Caco-2 (cell line): Measurements from ENCODE around the gene CFAP77. TPM values are rescaled to one million over a fixed set of nuclear protein-coding genes. Genes with fewer than 3 reads are reported as not detected.

Source experiments
- BruUV-seq: library from RNA; stranded (reverse); fragments of 400-500 nt; replicated peaks from 2 replicates; lab custom pipeline; 2021; lab: Mats Ljungman, UMichigan
- CTCF ChIA-PET: fragments of 300-600 bp; sonication (Branson Sonifier 250); formaldehyde crosslinking; loops from one replicate; lab custom pipeline; 2022; ENCODE audit warnings: antibody characterized with exemption; lab: Charles Lee
- POLR2A ChIA-PET: fragments of 300-600 bp; sonication (Branson Sonifier 250); formaldehyde crosslinking; loops from one replicate; lab custom pipeline; 2022; ENCODE audit warnings: antibody characterized with exemption; lab: Charles Lee
- DNase-seq, 2 experiments: peaks; one replicate each; pipeline versions ENCODE4 v3.0.0 to v3.0.0-alpha.2; 2020 to 2022
- H3K27me3 ChIP-seq: replicated peaks from 2 replicates; pipeline ENCODE4 v1.6.0; 2011; ENCODE audit warnings: low read length; ENCODE audit not compliant: control insufficient read depth, insufficient read depth
- H3K36me3 ChIP-seq: 2 replicates; pipeline ENCODE4 v1.5.1; 2011; ENCODE audit warnings: low read length; ENCODE audit not compliant: control insufficient read depth, insufficient read depth
- H3K4me1 ChIP-seq: fragments of 250-450 bp; sonication (Bioruptor Pico); 2 replicates; pipeline ENCODE4 v1.5.1; 2020; ENCODE audit warnings: mild to moderate bottlenecking
- H3K4me3 ChIP-seq: 2 replicates; pipeline ENCODE4 v1.5.1; 2011; ENCODE audit warnings: low read depth, mild to moderate bottlenecking, control low read depth, low read length
- H3K9me3 ChIP-seq: fragments of 250-450 bp; sonication (Bioruptor Pico); 2 replicates; pipeline ENCODE4 v1.5.1; 2020; ENCODE audit warnings: mild to moderate bottlenecking, moderate library complexity
- H3K27ac Mint-ChIP-seq: one replicate; pipeline ENCODE4 v1.8.0; 2022; ENCODE audit warnings: mixed read lengths; ENCODE audit not compliant: unreplicated experiment
- H3K27me3 Mint-ChIP-seq: one replicate; pipeline ENCODE4 v1.8.0; 2022; ENCODE audit warnings: mixed read lengths; ENCODE audit not compliant: insufficient read depth, unreplicated experiment
- H3K36me3 Mint-ChIP-seq: one replicate; pipeline ENCODE4 v1.8.0; 2022; ENCODE audit warnings: mild to moderate bottlenecking, mixed read lengths; ENCODE audit not compliant: insufficient read depth, unreplicated experiment
- H3K4me1 Mint-ChIP-seq: one replicate; pipeline ENCODE4 v1.8.0; 2022; ENCODE audit warnings: low read depth, mixed read lengths; ENCODE audit not compliant: unreplicated experiment
- H3K4me3 Mint-ChIP-seq: one replicate; pipeline ENCODE4 v1.8.0; 2022; ENCODE audit warnings: mild to moderate bottlenecking, moderate library complexity, mixed read lengths; ENCODE audit not compliant: unreplicated experiment
- H3K9me3 Mint-ChIP-seq: one replicate; pipeline ENCODE4 v1.8.0; 2022; ENCODE audit warnings: mixed read lengths; ENCODE audit not compliant: unreplicated experiment
- intact Hi-C: fragments of 100-400 bp; cut with micrococcal nuclease; formaldehyde crosslinking; loops from one replicate; pipeline ENCODE4 v1.10.0; 2022; ENCODE audit not compliant: unreplicated experiment
- total RNA-seq: library from RNA; stranded (reverse); gene quantifications from 2 replicates; pipeline ENCODE4 v1.2.3, GENCODE V29; 2022
- TF ChIP-seq, protein P1 (sequence below), 2 experiments: fragments of 200-600 bp in 1 of 2; IDR thresholded peaks; 1 replicate in 1 of 2; 2 replicates in 1 of 2; pipeline versions ENCODE4 v1.5.1 to v1.8.0; 2011 to 2022; ENCODE audit warnings: antibody characterized with exemption in 1 of 2, control low read depth in 1 of 2, inconsistent platforms in 1 of 2, low read depth in 1 of 2, low read length in 1 of 2, mild to moderate bottlenecking in 1 of 2, moderate library complexity in 1 of 2; ENCODE audit not compliant: insufficient read depth in 1 of 2, severe bottlenecking in 1 of 2, unreplicated experiment in 1 of 2

Gene CFAP77
- total RNA-seq, 1 experiment from 2014 or later, result not detected

DNA sequence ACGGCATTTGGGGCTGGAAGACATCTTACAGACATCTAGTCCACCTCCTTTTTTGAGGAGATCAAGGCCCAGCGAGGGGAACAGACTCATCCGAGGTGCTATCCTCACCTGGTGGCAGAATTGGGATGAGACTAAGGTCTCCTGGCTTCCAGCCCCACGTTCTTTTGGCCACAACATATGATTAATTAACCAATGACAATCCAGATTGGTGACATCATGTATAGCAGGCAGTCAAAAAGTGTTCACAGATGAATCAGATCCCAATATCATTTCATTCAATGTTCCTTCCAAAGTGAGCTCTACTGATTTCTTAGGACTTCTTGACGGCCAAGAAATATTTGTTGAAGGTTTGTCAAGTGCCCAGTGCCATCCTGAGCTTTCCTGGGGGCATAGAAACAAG, 3.9 kb downstream of the CFAP77 start:
- TF ChIP-seq, protein P1, sequence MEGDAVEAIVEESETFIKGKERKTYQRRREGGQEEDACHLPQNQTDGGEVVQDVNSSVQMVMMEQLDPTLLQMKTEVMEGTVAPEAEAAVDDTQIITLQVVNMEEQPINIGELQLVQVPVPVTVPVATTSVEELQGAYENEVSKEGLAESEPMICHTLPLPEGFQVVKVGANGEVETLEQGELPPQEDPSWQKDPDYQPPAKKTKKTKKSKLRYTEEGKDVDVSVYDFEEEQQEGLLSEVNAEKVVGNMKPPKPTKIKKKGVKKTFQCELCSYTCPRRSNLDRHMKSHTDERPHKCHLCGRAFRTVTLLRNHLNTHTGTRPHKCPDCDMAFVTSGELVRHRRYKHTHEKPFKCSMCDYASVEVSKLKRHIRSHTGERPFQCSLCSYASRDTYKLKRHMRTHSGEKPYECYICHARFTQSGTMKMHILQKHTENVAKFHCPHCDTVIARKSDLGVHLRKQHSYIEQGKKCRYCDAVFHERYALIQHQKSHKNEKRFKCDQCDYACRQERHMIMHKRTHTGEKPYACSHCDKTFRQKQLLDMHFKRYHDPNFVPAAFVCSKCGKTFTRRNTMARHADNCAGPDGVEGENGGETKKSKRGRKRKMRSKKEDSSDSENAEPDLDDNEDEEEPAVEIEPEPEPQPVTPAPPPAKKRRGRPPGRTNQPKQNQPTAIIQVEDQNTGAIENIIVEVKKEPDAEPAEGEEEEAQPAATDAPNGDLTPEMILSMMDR (IDR thresholded peaks at IDR 0.05; ENCODE audit: insufficient read depth in 1 of 2, low read depth in 1 of 2, low read length in 1 of 2, severe bottlenecking in 1 of 2, unreplicated experiment in 1 of 2), result no peak
- DNase-seq, result no peak
- Mint-ChIP-seq H3K36me3 (no peaks in the 10 kb centered on the region), H3K27me3 (peaks cover 28% of the 10 kb centered on the region), H3K27ac (no peak overlapping the region), H3K9me3 (no peaks in the 10 kb centered on the region), H3K4me3 (no peak overlapping the region), H3K4me1 (no peaks in the 10 kb centered on the region)
- no peak overlapping the region for H3K4me3 ChIP-seq
- POLR2A ChIA-PET, result no interaction called here
- no peaks in the 10 kb centered on the region for H3K36me3 ChIP-seq
- peaks cover 2% of the 10 kb centered on the region; the same call in 1 of the 2 replicates for H3K27me3 ChIP-seq
- H3K9me3 ChIP-seq, result no peaks in the 10 kb centered on the region
- no TSS peak for BruUV-seq
- CTCF ChIA-PET, result interaction anchor here (0.6 kb wide), 2 partner anchors 56 to 305 kb away, joined by 3 to 4 read pairs; no protein-coding TSS in a partner anchor
- H3K4me1 ChIP-seq, result peaks cover 13% of the 10 kb centered on the region
- intact Hi-C loops, result no loop called here

DNA sequence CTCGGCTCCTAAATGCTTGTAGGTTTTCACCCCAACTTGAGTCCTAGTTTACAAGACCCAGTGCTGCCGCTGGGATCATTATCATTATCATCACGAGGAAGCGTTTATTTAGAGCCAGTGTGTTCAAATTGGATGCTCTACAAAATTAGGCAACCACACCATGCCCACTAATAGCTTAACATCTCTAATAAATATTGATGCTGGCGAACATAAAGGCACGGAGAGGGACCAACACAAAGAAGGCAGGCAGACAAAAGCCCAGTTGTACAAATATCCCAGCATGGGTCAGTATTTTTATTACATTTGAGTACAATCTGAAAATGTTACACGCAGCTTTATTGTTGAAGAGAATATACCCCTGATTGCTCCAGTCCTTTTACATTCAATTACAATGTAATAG, 4.7 kb downstream of the CFAP77 start:
- no TSS peak for BruUV-seq
- intact Hi-C loops, result no loop called here
- POLR2A ChIA-PET, result no interaction called here
- peaks cover 28% of the 10 kb centered on the region for H3K27me3 Mint-ChIP-seq
- no peaks in the 10 kb centered on the region for H3K9me3 Mint-ChIP-seq
- H3K4me1 Mint-ChIP-seq, result no peaks in the 10 kb centered on the region
- H3K4me3 Mint-ChIP-seq, result no peak overlapping the region
- Histone ChIP-seq H3K4me3 (no peak overlapping the region), H3K9me3 (no peaks in the 10 kb centered on the region), H3K4me1 (peaks cover 13% of the 10 kb centered on the region), H3K36me3 (no peaks in the 10 kb centered on the region), H3K27me3 (peaks cover 2% of the 10 kb centered on the region; the same call in 1 of the 2 replicates)
- H3K36me3 Mint-ChIP-seq, result no peaks in the 10 kb centered on the region
- CTCF ChIA-PET, result no interaction called here
- no peak overlapping the region for H3K27ac Mint-ChIP-seq
- TF ChIP-seq, protein P1 (IDR thresholded peaks at IDR 0.05; ENCODE audit: insufficient read depth in 1 of 2, low read depth in 1 of 2, low read length in 1 of 2, severe bottlenecking in 1 of 2, unreplicated experiment in 1 of 2), result no peak
- no peak for DNase-seq

DNA sequence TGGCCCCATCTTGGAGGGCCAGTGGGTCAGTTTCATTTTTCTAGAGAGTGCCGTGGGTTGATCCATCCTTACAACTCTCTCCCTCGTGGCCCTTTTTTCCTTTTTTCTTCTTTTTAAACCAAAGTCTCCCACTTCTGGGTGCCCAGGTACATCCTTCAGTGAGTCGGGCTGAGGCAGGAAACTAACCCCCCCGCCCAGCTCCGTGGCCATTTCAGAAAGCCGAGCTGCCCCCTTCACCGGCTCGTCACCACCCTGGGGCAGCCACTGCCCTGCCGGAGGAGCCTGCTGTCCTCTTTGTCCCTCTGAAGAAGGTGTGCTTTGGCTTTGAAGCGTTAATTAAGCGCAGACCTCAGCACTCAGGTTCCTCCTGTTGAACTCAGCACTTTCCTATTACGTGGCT, 5.2 kb downstream of the CFAP77 start:
- ChIA-PET CTCF (no interaction called here), POLR2A (no interaction called here)
- no peaks in the 10 kb centered on the region for H3K36me3 Mint-ChIP-seq
- no peaks in the 10 kb centered on the region for H3K9me3 Mint-ChIP-seq
- no peak overlapping the region for H3K27ac Mint-ChIP-seq
- peaks cover 2% of the 10 kb centered on the region; the same call in 1 of the 2 replicates for H3K27me3 ChIP-seq
- intact Hi-C loops, result no loop called here
- TF ChIP-seq, protein P1 (IDR thresholded peaks at IDR 0.05; ENCODE audit: insufficient read depth in 1 of 2, low read depth in 1 of 2, low read length in 1 of 2, severe bottlenecking in 1 of 2, unreplicated experiment in 1 of 2), result no peak
- H3K4me1 Mint-ChIP-seq, result no peaks in the 10 kb centered on the region
- no TSS peak for BruUV-seq
- no peak for DNase-seq
- peaks cover 28% of the 10 kb centered on the region for H3K27me3 Mint-ChIP-seq
- no peaks in the 10 kb centered on the region for H3K9me3 ChIP-seq
- H3K4me1 ChIP-seq, result peaks cover 12% of the 10 kb centered on the region
- H3K36me3 ChIP-seq, result no peaks in the 10 kb centered on the region
- H3K4me3 ChIP-seq, result no peak overlapping the region
- H3K4me3 Mint-ChIP-seq, result no peak overlapping the region
